ENCODE results near the gene PRDM16.

The PRDM16 gene

GRCh38 chr1:3121401-3122210 is 52.6 kb downstream of the PRDM16 start:
- no peak for TF ChIP-seq CTCF (conservative IDR thresholded peaks at IDR 0.05; ENCODE audit: low read depth)
- ChIA-PET POLR2A (ENCODE audit: low non-redundant PET) (no interaction called here), CTCF (no interaction called here)
- no peak for DNase-seq (ENCODE audit: low spot score)
- H3K27ac ChIP-seq, result no peak overlapping the region

GRCh38 chr1:3122311-3122710 is 53.3 kb downstream of the PRDM16 start:
- CTCF ChIA-PET, result interaction anchor here (0.7 kb wide), 1 partner anchor 1002 kb away, joined by 3 read pairs; no protein-coding TSS in a partner anchor
- no peak for DNase-seq (ENCODE audit: low spot score)
- TF ChIP-seq CTCF (conservative IDR thresholded peaks at IDR 0.05; ENCODE audit: low read depth), result no peak

GRCh38 chr1:3124246-3124645 is 55.2 kb downstream of the PRDM16 start:
- no peak for DNase-seq (ENCODE audit: low spot score)
- ChIA-PET POLR2A (ENCODE audit: low non-redundant PET) (no interaction called here), CTCF (interaction anchor here (0.7 kb wide), 1 partner anchor 285 kb away, joined by 4 read pairs; no protein-coding TSS in a partner anchor)
- TF ChIP-seq CTCF (conservative IDR thresholded peaks at IDR 0.05; ENCODE audit: low read depth), result no peak
- H3K27ac ChIP-seq, result no peak overlapping the region

More at GRCh38 chr1:3122311-3122710, 53.3 kb downstream of the PRDM16 start:
- POLR2A ChIA-PET (ENCODE audit: low non-redundant PET), result no interaction called here
- H3K27ac ChIP-seq, result no peak overlapping the region

- H3K27ac ChIP-seq, result no peak overlapping the region
- POLR2A ChIA-PET (ENCODE audit: low non-redundant PET), result no interaction called here
- CTCF ChIA-PET, result no interaction called here
- TF ChIP-seq CTCF (conservative IDR thresholded peaks at IDR 0.05; ENCODE audit: low read depth), result no peak
- no peak for DNase-seq (ENCODE audit: low spot score)
Measured at GRCh38 chr1:3125078-3125477, 56.1 kb downstream of the PRDM16 start.

GRCh38 chr1:3125546-3126368 is 56.8 kb downstream of the PRDM16 start:
- no peak for TF ChIP-seq CTCF (conservative IDR thresholded peaks at IDR 0.05; ENCODE audit: low read depth)
- no peak for DNase-seq (ENCODE audit: low spot score)
- H3K27ac ChIP-seq, result no peak overlapping the region
- CTCF ChIA-PET, result no interaction called here
- POLR2A ChIA-PET (ENCODE audit: low non-redundant PET), result no interaction called here

GRCh38 chr1:3126756-3127678 is 58.0 kb downstream of the PRDM16 start:
- no peak for TF ChIP-seq CTCF (conservative IDR thresholded peaks at IDR 0.05; ENCODE audit: low read depth)
- DNase-seq (ENCODE audit: low spot score), result no peak
- ChIA-PET CTCF (no interaction called here), POLR2A (ENCODE audit: low non-redundant PET) (no interaction called here)
- H3K27ac ChIP-seq, result no peak overlapping the region
